Testis (tissue), 2 donors: Measurements from ENCODE around the gene ARHGAP26.

ENCODE experiments used
- CTCF ChIP-seq, 3 experiments: fragments of 450-650 bp in 2 of 3; fragments of 200-600 bp in 1 of 3; sonication (generic) in 1 of 3; IDR thresholded peaks; one replicate each; pipeline ENCODE4 v1.5.1; 2016 to 2019; ENCODE audit warnings: antibody characterized with exemption in 3 of 3, mild to moderate bottlenecking in 2 of 3, moderate library complexity in 1 of 3
- POLR2A ChIP-seq: fragments of 450-650 bp; IDR thresholded peaks from one replicate; pipeline ENCODE4 v1.6.1; 2017; ENCODE audit warnings: antibody characterized with exemption, mild to moderate bottlenecking, moderate library complexity

DNA sequence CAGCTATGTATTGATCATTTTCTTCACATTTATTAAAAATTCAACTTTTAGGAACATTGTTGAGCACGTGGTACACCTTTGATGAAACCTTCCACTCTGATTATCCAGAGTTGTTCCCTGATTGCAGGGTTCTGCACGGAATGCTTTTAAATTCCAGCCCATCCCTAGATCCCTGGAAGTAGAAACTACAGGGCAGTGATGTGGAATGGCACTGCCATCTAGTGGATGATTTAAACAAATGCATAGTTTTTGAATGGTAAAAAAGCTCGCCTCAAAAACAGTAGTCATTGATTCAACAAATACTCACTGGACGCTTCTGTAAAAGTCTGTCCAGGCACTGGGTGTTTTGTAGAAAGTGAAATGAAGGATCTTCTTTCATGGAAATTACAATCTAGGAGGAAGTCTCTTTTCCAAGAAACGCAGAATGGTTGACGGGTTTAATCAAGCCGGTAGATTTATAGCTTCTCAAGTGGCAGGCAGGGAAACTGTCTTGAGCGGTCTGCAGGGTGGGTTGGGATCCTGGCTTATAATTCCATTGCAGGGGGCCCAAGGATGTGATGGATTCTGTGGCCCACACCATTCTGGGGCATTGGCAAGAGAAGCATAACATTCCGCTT, 118.4 kb downstream of the ARHGAP26 start:
- peak; percentile 73 to 80 (median 79) for TF ChIP-seq CTCF (IDR thresholded peaks at IDR 0.05)
- no peak for TF ChIP-seq POLR2A
